ENCODE measurements around the gene MAFB.
A peak's percentile ranks its signal among the peaks of the same experiment; 100 is the strongest.

MAFB gene

GRCh38 chr20:40680161-40680959 lies 8.7 kb downstream of the MAFB start:
- no peak for DNase-seq

GRCh38 chr20:40679184-40679583 lies 9.9 kb downstream of the MAFB start:
- no peak for DNase-seq

DNA sequence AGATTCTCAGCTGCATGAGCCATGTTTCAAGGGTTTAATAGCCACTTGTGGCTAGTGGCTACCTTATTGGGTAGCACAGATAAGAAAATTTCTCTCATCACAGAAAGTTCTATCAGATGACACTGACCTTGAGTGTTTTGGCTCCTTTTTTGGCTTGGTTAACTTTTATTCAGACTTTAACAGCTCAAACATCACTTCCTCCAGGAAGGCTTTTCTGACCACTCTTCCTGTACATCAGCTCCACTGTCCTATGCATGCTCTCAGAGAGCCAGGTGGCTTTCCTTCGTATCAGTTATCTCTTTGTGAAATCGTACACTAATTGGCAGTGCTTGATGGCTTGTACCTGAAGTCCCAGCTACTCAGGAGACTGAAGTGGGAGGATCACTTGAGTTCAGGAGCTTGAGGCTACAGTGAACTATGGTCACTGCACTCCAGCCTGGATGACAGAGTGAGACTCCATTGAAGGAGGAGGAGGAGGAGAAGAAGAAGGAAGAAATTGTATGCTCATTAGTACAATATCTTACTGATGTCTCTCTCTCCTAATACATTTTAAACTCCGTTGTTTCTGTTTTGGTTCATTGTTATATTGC lies 10.7 kb downstream of the MAFB start:
- no peak for DNase-seq

DNA sequence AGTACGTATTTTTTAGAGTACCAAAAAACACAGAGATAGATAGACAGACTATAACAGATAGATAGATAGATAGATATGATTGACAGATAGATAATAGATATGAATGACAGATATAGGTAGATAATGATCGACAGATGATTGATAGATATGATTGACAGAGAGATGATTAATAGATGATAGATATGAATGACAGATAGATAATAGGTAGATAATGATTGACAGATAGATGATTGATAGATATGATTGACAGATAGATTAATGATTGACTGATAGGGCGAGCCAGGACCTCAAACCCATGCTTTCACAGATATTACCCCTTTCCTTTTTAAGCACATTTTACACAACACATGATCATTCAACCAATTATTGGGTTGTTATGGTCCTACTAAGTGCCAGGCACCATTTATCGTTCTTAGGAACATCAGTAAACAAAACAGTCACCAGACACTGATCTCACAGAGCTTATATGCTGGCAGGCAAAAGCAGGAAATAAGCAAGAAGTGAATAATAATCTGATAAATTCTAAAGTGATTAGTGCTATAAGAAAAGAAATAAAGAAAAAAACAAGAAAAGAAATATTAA lies 11.6 kb downstream of the MAFB start:
- DNase-seq = no peak

- DNase-seq = no peak
Measured at GRCh38 chr20:40676491-40677269, 12.4 kb downstream of the MAFB start.

GRCh38 chr20:40675599-40676221 lies 13.3 kb downstream of the MAFB start:
- no peak for DNase-seq

GRCh38 chr20:40673442-40673841 lies 15.6 kb downstream of the MAFB start:
- DNase-seq = no peak

- no peak for DNase-seq
Measured at GRCh38 chr20:40672095-40672494, 16.9 kb downstream of the MAFB start.

- DNase-seq = no peak
Measured at GRCh38 chr20:40670253-40670652, 18.8 kb downstream of the MAFB start.

DNA sequence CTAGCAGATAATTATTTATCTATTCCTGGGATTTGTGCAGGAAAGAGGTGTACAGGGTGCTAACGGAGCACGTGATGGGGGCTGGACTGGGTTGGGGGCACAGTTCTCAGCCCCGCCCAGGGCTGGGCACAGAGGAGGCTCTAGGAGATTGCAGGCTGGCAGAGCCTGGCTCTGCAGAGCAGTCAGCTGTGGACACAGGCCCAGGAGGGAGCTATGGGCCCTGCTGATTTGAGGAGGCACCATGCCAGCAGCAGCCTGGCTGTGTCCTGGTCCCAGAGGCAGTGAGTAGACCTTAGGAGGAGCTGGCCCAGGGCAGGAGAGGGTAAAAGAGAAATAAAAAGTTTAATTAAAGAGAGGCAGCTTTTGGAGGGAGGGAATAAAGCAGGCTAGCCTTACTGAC lies 19.3 kb downstream of the MAFB start:
- DNase-seq = no peak

GRCh38 chr20:40668449-40669228 lies 20.4 kb downstream of the MAFB start:
- no peak for DNase-seq

DNA sequence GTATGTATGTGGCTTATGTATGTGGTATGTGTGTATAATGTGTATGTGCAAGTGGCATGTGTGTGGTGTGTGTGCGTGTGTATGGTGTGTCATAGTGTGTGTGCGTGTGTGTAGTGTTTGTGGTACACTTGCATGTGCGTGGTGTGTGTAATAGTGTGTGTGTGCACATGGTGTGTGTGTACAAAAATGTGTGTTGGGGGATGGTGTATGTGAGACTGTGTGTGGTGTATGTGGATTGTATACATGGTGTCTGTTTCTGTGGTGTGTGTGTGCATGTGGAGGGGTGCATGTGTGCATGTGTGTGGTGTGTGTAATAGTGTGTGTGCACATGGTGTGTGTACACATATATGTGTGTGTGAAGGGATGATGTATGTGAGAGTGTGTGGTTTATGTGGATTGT lies 21.5 kb downstream of the MAFB start:
- no peak for DNase-seq

DNA sequence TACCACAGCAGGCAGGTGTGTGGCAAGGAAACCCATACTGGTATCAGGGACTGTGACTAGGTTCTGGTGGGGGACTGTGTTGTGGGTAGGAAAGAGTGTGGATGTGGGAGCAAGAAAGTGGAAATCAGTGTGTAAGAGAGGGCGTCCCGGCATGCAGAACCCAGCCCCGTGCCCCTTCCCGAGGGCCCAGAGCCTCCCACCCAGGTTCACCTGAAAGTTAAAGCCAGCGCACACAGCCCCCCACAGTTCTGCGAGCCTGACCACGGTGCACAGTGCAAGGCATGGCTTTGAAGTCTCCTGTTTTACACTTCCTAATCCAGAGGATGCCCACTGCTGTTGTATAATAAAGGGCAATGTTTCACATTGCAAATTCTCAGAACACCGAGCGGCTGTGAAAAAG lies 22.7 kb downstream of the MAFB start:
- DNase-seq = no peak

- no peak for DNase-seq
Measured at GRCh38 chr20:40664891-40665290, 24.1 kb downstream of the MAFB start.

- peak; percentile 26 for DNase-seq
Measured at GRCh38 chr20:40663991-40664880, 24.8 kb downstream of the MAFB start.

DNA sequence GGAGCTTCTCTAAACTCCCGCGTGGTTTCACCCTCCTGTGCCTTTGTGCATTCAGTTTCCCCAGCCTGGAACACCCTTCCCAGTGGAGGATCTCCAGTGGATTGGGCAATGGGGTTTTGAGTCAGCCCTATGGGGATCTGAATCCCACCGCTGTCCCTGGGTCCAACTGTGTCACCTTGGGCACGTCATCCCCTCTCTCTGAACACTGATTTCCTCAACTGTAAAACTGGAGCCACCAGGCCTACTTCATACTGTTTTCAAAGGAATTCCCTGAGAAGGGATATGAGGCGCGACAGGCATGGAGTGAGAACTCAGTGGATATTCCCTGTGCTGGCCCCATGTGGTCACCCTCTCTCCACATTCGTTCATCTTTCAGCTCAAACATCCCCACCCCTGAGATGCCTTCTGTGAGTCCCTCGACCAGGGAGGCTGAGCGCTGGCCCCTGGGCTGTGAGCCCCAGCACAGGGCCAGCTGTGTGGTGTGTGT lies 25.7 kb downstream of the MAFB start:
- DNase-seq = no peak

GRCh38 chr20:40659567-40659966 lies 29.5 kb downstream of the MAFB start:
- no peak for DNase-seq

GRCh38 chr20:40658509-40658908 lies 30.5 kb downstream of the MAFB start:
- DNase-seq = no peak

DNA sequence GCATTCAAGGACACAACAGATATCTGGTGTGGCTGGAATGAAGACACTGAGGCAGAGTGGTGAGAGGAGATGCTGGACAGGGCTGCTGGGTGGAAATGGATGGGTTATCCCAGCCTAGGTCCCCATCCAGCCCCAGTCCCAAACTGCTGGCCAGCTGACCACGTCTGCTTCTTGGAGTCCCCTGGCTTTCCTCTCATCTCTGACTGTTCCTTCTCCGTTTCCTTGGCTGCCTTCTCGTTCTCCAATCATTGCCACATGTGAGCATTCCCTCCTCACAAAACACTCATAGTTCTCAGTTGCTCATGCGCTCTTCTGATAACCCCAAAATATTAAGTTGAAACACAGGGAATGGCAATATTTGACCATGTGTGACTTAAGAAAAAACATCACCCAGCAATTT lies 31.5 kb downstream of the MAFB start:
- no peak for DNase-seq

GRCh38 chr20:40655451-40655850 lies 33.6 kb downstream of the MAFB start:
- no peak for DNase-seq

GRCh38 chr20:40654876-40655275 lies 34.2 kb downstream of the MAFB start:
- DNase-seq = no peak
